Medulla oblongata (tissue), 1 donor: ENCODE results near the gene PRDM16.
A peak's percentile ranks its signal among the peaks of the same experiment; 100 is the strongest.

ENCODE experiments used
- DNase-seq: peaks from one replicate; pipeline ENCODE4 v3.0.0-alpha.2; 2015; ENCODE audit errors: extremely low spot score

Gene PRDM16

DNA sequence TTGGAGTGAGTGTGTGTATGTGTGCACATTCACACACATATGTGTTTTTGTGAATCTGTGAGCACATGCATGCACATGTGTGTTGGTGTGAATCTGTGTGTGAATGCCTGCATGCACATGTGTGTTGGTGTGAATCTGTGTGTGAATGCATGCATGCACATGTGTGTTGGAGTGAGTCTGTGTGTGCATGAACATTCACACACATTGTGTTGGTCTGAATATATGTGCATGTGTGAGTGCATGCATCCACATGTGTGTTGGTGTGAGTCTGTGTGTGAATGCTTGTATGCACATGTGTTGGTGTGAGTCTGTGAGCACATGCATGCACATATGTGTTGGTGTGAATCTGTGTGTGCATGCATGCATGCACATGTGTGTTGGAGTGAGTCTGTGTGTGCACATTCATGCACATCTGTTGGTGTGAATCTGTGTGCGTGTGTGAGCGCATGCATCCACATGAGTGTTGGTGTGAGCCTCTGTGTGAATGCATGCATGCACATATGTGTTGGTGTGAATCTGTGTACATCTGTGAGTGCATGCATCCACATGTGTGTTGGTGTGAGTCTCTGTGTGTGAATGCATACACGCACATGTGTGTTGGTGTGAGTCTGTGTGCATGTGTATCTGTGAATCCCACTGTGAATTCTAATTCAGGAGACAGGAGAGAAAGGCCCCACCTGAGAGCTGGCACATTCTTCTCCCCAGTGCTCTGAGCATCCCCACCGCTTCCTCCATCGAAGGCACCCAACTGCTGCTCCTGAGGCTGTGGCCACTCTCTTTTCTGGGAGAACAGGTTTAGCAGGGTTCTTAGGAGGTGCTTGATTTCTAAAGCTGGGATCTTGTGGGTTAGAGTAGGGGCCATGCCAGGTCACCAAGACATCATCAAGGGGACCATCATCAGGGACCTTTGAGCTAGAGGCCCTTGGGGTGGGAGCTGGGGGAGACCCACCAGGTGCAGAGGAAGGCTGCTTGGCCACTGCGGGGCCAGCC is 267.9 kb downstream of the PRDM16 start:
- DNase-seq: no peak

DNA sequence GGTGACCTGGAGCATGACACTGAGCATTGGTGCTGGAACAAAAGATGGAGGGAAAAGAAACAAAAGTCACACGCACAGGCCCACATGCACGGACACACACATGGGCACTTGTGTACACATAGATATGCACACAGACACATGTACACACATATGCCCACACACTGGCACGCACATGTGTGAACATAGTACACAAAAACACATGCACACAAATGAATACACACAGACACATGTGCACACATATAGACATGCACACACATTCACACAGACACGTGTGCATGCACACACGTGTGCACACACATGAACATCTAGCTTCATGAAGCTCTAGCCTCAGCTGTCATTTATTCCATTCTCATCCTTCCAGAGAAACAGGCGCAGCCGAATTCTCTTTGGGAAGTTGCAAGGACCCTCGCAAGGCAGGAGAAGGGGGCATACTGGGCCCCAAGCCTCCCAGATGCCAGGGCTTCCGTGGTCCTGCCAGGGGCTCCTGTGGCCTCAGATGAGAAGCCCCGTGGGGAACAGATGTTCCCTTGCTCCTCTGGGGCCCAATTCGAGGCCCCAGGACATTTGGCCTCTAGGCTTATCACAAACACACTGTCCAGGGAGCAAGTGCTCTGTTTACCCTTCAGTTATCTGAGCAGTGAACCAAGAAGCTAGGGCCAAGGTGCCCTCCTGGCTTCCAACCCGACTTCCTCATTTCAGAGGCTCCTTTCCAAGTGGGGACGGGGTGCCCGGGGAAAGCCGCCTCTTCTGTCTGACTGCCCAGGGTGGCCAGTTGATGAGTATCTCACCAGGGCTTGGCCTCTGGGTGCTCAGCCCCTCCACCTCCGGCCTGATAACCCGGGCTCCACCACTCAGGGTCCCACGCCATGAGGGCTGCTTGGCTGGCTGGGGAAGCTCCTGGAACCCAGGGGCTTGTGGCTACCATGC is 269.1 kb downstream of the PRDM16 start:
- no peak for DNase-seq

DNA sequence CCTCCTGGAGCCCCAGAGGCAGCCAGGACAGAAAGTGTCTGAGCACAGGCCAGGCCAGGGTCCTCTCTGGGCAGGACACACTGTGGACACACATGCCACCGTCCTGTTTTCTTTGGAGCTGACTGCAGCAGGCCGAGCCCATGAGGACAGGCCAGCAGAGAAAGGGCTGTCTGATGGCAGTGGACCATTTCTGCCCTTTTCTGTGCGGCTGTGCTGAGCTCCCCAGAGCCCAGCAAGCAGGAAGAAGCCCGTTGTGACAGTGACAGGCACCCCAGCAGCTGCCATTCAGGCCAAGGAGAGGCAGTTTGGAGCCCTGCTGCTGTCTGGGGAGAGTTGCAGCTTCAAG is 269.7 kb downstream of the PRDM16 start:
- DNase-seq: no peak

DNA sequence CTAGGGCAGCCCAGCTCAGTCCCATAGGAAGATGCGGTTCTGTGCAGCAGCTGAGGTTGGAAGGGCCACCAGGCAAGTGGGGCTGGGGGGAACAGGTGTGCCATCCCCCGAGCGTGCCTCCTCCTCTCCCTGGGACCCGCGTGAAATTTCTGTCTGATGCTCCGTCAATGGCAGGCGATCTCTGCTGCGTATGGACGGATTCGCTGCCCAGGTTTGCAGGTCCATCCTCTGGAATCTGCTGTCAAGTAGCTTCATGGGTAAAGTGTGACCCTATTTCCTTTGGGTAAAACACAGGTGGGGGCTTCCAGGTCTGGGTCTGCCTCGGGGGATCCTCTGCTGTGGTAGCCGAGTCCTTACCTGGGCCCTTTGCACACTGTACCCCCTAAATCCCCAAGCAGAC is 270.9 kb downstream of the PRDM16 start:
- no peak for DNase-seq

DNA sequence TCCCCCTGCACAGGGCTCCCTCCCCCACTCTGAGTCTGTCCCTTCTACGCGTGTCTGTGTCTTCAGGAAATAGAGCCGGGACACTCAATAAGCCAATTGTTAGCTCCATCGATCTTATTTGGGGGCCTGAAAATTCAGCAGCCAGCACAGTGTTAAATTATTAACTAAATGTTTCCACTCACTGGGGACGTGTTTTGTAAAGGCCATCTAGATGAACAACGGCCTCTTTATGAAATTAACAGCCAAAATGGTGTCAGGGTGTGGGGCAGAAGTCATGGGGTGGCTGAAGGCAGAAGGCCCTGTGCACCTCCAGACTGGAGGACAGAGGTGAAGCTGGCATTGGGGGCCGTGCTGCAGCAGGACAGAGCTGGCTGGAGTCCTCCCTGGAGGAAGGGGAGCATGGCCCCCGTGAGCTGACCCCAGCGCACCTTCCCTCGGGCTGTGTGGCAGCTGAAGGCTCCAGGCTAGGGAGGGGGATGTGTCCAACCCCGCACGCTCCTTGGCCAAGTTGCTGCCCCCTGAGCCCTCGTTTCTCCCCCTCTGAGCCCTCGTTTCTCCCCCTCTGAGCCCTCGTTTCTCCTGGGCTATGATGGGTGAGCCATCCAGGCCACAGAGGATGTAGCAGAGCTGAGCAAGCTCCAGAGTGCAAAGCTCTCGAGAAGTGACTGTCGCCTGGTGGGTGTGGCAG is 271.7 kb downstream of the PRDM16 start:
- DNase-seq: no peak

DNA sequence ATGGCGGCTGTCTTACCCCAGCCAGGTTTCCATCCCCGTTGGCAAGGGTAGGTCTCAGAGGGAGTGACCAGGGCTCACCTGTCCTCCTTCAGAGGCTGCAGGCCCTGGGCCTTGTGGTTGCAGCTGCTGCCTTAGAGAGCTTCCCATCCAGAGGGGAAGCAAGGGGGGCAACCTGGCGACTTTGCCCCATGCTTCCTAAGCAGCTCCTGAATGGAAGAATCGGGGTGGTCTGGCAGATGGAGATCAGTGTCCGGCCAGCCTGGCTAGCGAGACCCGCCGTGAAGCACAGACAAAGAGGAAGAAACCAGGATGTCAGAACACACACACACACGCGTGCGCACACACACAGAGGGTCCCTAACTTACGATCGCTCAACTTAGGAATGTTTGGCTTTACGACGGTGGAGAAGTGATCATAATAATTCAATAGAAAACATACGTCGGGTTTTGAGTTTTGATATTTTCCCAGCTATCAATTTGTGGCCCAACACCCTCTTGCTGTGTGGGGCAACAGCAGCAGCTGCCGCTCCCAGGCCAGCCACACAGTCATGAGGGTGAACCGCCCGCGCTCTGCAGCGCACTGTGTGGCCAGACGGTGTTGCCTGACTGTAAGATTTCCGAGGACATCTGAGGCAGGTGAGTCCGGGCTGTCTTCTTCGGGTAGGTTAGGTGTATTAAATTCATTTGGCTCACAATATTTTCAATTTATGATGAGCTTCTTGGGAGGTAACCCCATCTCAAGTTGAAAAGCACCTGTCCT is 272.4 kb downstream of the PRDM16 start:
- DNase-seq: no peak

DNA sequence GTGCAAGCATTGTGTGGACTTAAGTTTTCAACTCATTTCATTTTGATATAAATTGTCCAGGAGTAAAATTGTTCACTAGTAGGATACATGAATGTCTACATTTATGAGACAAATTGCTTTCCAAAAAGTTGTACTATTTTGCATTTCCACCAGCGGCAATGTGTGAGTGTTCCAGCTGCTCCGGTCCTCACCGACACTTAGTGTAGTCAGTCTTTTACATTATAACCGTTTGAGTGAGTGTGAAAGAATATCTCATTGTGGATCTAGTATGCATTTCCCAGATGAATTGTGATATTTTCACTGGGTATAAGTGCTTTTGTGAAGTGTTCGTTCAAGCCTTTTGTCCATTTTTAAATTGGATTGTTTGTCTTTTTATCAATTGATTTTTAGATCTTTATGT is 274.0 kb downstream of the PRDM16 start:
- DNase-seq: no peak

DNA sequence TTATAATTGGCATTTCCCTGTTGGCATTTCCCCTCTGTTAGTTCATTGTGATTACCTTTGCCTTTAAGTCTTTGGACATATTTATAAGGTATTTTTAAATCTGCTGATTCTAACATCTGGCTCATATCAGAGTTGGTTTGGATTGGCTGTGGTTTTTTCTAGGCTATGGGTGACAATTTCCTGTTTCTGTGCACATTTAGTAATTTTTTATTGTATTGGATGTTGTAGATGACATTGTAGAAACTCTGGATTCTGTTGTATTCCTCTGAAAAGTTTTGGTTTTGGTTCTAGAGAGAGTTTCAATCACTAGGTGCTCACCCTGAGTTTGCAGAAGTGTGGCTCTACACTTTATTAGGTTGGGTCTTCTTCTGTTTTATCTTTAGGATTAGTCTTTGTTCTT is 275.4 kb downstream of the PRDM16 start:
- DNase-seq: no peak

DNA sequence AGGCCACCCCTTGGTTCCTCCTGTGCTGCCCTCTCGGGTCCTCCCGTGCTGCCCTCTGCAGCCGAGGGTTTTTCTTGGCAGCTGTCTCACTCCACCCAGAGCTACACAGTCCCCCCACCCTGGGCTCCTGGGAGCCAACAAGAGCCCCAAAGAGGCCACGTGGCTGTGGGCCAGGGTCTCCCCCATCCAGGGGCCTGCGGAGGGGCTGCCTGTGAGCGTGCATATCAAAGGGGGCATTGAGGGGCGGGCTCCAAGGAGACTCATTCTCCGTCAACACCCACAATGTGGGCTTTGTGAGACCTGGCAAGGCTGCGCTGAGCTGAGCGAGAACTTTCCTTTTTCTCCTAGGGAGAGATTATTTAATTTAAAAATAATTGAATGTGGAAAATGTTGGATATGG is 276.8 kb downstream of the PRDM16 start:
- DNase-seq: no peak

DNA sequence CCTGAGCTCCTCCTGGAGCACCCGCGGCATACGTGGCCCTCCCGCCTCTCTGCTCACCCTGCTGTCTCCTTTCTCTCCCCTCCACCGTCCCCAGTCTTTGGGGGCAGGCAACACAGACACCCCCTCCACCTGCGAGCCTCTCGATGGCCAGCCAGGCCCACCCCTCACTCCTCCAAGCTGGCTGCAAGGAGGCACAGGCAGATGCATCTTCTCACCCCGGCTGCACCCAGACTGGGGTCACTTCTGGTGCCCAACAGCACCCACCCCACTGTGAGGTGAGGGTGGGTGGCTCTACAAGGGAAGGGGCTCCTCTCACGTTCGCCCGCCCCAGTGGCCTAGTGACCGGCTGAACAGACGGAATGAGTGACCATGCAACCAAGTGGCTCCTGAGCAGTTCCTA is 277.5 kb downstream of the PRDM16 start:
- DNase-seq: no peak

DNA sequence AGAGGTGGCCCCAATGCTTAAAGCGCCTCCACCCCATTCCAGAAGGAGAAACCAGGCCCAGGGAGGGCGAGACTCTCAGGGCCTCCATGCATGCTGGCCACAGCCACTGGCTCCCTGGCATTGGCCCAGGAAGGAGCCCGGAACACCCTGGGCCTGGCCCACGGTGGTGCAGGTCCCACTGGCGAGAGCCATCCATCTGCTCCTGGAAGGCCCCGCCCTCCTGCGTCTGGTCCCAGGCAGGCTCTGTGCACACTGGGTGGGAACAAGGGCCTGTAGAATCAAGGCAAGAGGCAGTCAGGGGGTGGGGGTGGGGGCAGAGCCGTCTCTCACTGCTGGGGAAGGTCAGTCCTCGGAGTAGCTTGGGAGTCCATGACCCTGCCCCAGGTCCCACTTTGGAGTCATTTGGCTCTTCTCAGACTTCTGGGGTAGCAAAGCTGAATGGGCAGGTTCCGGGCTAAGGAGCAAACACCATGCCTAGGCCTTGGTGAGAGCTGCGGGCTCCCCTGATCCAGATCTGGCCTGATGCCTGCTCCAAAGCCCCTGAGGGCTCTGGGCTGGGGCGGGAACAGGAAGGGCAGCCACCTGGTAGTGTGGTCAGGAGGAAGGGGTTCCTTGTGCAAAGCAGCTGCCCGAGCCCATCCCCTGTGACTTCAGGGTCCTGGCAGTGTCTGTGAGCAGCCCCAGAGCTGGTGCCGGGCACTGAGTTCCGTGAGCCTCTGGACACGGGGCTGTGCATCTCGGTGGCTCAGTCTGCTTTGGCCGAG is 278.4 kb downstream of the PRDM16 start:
- no peak for DNase-seq

DNA sequence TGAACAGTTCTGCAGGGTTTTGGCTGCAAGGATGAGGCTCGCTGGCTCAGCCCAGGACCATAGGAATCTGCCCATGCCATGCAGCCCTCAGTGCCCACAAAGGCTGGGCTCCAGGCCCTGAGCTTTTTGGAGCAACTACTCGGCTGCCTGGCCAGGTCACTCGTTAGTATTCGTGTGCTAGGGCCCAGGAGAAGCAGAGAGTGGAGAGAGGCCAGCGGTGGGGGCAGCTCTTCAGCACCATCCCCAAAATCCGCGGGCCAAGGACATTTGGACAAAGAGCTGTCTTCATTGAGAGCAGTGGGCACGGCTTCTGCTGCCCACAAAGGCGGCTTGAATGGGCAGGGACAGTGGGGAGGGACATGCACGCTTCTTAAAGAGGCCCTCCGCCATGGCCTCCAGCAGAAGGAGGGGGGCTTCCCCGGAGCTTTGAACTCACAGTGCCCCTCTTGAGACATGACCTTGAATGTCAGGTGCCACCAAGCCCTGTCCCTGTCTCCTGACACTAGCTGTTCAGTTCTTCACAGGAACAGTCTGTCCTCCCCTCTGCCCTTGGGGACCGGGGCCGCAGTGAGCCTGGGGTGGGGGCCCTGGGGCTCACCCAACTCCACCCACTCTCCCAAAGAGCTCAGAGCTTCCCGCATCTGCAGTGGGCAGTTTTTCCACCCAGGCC is 279.3 kb downstream of the PRDM16 start:
- DNase-seq: peak; percentile 90

DNA sequence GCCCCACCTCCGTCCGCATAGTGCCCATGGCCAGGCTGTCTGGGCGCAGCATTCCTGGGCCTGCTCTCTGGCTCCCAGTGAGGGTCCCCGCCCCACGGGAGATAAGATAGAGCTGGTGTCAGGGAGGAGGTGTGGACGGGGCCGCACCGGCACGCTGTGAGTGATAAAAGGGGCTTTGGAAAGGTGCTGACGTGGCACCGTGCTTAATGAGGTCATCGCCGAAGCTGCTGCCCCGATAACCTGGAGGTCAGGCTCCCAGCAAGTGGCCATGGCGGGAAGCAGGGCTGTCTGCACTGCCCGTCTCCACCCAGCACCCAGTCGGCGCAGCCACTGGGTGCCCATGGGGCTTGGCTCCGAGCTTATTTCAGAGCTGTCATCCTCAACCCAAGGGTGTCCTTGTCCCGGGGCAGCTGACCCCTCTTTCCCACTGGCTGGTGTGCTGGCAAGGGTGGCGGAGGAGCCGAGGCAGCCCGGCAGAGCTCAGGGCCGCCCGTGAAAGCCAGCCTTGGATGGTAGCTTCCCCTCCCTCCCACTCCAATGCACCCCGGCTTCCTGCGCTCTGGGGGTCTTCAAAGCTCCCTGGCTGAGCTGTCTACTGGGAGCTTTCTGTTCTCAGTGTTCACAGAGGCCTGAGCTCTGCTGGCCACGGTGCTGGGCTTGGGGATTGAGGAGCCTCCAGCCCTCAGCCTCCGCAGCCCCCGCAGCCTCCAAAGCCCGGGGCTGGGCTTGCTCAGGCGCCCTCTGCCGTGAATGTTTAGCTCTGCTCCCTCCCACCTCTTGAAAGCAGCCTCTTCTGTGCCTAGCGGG is 280.4 kb downstream of the PRDM16 start:
- no peak for DNase-seq

DNA sequence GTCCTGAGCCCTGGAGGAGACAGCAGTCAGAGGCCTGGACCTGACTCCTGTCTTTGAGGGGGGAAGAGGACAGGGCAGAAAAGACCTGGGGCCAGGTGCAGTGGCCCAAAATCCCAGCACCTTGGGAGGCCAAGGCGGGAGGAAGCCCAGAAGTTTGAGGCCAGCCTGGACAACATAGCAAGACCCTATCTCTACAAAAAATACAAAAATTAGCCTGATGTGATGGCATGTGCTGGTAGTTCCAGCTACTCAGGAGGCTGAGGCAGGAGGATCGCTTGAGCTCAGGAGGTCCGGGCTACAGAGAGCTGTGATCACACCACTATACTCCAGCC is 280.9 kb downstream of the PRDM16 start:
- DNase-seq: no peak

DNA sequence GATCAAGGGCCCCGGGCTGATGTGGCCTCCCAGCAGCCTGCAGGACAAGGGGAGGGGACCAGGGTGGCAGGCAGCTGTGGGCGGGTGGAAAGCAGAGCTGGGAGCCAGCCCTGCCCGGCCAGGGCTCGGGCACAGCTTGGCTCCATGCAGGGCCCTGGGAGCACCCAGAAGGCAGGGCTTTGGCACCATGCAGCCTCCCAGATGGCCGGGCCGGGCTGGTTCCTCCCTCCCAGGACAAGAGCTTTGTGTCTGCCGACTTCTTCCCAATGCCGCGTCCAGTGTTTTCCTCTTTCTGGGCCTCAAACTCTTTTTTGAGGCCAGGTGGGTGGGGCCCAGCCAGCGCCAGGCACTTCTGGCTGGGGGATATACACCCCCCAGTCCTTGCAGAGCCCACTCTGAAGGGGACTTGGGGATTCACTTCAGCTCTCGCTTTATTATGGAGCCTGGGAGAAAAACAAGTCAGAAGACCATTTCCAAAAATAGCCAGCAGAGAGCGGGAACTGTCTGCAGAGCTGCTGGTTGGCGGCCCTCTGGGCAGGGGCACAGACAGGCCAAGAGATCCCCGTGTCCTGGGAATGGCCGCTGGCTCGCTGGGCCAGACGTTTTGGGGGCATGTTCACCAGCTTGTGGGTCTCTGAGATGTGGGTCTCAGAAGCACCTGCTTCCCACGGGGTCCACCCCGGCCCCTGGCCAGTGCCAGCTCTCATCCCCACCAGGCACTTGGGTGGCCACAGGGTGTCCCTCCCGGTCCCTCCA is 281.7 kb downstream of the PRDM16 start:
- DNase-seq: peak; percentile 84

DNA sequence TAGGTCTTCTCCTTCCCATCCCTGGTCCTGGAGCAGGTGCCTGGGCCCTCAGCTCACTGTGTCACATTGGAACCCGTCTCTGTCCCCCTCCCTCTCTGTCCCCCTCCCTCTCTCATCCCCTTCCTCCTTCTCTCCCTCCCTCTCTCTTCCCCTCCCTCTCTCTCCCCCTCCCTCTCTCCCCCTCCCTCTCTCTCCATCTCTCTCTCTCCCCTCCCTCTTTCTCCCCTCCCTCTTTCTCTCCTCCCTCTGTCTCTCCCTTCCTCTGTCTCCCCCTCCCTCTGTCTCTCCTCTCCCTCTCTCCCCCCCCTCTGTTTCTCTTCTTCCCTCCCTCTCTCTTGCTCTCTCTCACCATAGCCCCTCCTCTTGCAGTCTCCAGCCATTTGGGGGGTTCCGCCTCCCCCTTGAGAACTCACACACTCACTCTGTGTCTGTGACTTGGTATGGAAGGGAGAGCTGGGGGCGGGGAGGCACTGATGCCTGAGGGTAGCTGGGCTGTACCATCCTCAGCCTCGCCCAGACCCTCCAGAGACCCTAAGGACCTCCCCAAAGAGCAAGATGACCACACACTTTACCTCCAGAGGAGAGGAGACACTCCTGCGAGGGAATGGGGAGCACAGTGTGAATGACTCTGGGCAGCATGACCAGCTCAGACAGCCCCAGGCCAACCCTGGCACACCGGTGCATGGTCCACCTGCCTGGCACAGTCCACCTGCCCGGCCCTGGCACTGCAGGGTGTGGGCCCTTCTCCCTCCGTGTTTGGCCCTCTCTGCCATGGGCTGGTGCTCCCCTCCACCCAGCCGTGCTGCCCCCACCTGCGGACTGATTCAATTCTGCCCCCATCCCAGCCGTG is 282.7 kb downstream of the PRDM16 start:
- DNase-seq: no peak

DNA sequence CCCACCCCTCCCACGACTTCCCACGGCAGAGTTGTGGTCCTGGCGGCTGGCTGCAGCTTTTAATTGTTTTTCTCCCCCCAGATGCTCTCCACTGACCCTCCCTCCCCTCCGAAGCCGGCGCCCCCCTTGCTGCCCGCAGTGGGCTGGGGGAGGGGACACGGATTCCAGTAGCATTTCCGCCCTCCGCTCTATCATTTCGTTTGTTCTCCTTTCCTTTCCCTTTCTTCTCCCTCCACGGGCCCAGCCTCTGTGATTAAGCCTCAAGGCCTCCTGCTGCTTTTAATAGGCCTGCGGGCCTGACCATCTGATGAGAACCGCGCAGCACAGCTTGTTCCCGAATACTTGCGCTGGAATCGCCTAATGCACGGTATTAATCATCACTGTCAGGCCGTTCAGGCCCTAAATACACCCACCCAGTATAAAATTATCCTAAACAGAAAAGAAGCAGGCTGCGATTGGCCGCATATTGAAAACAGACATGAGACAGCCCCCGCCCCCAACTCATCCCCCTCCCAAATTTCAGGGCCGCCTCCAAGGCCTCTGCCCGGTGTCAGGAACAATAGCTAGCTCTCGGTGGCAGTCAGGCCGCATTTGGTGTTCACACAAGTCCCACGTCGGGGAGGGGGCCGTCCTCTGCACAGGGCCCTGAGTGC is 283.4 kb downstream of the PRDM16 start:
- no peak for DNase-seq
